IMR-90 (cell line): ENCODE data around the gene ATXN1. TPM values are rescaled to one million over a fixed set of nuclear protein-coding genes. Genes with fewer than 3 reads are reported as not detected.

ENCODE experiments used
- ATAC-seq: fragments of 200-7000 bp; cut with Tn5 transposase; 2 replicates; pipeline ENCODE4 v1.9.1; 2020; ENCODE audit warnings: low read depth, mild to moderate bottlenecking, moderate library complexity
- BruUV-seq: library from RNA; stranded (reverse); fragments of 400-500 nt; replicated peaks from 2 replicates; lab custom pipeline; 2021; lab: Mats Ljungman, UMichigan
- CTCF ChIA-PET: fragments of 300-600 bp; formaldehyde crosslinking; extraction: SDS; loops from one replicate; lab custom pipeline; 2021; ENCODE audit warnings: antibody characterized with exemption; lab: Yijun Ruan, JAX
- POLR2A ChIA-PET: fragments of 300-600 bp; sonication (Branson Sonifier 250); formaldehyde crosslinking; loops from one replicate; lab custom pipeline; 2022; ENCODE audit warnings: antibody characterized with exemption; ENCODE audit not compliant: unreplicated experiment; lab: Charles Lee
- DNase-seq: peaks from one replicate; pipeline ENCODE4 v3.0.0; 2013
- H2AFZ ChIP-seq: replicated peaks from 2 replicates; pipeline ENCODE3; 2013; ENCODE audit warnings: low read length, mild to moderate bottlenecking; ENCODE audit not compliant: poor library complexity
- H2AK5ac ChIP-seq: 2 replicates; pipeline ENCODE4 v1.6.1; 2013; ENCODE audit warnings: low read depth, low read length, inconsistent platforms
- H2AK9ac ChIP-seq: replicated peaks from 2 replicates; pipeline ENCODE3; 2013; ENCODE audit warnings: mild to moderate bottlenecking, low read depth, low read length, moderate library complexity; ENCODE audit not compliant: poor library complexity
- H2BK120ac ChIP-seq: 2 replicates; pipeline ENCODE4 v1.6.1; 2013; ENCODE audit warnings: low read depth, low read length, inconsistent platforms
- H2BK15ac ChIP-seq: 3 replicates; pipeline ENCODE4 v1.6.1; 2013; ENCODE audit warnings: low read depth, low read length, inconsistent platforms
- H2BK20ac ChIP-seq: 2 replicates; pipeline ENCODE4 v1.6.1; 2013; ENCODE audit warnings: low read depth, mild to moderate bottlenecking, inconsistent platforms, low read length, moderate library complexity
- H2BK5ac ChIP-seq: 2 replicates; pipeline ENCODE4 v1.6.1; 2013; ENCODE audit warnings: mild to moderate bottlenecking, low read depth, low read length, inconsistent platforms; ENCODE audit not compliant: poor library complexity, severe bottlenecking
- H3K14ac ChIP-seq: replicated peaks from 2 replicates; pipeline ENCODE4 v1.6.1; 2013; ENCODE audit warnings: low read depth, low read length, inconsistent platforms
- H3K18ac ChIP-seq: 2 replicates; pipeline ENCODE4 v1.6.1; 2013; ENCODE audit warnings: low read depth, low read length, control low read depth
- H3K23ac ChIP-seq: 2 replicates; pipeline ENCODE4 v1.6.1; 2013; ENCODE audit warnings: low read depth, low read length, inconsistent platforms
- H3K27ac ChIP-seq: 2 replicates; pipeline ENCODE4 v1.5.1; 2013; ENCODE audit warnings: mild to moderate bottlenecking, control low read depth, low read length; ENCODE audit not compliant: insufficient read depth
- H3K27me3 ChIP-seq: 2 replicates; pipeline ENCODE4 v1.6.1; 2013; ENCODE audit warnings: low read length; ENCODE audit not compliant: control insufficient read depth, insufficient read depth
- H3K36me3 ChIP-seq: 2 replicates; pipeline ENCODE4 v1.6.1; 2013; ENCODE audit warnings: low read length, mixed read lengths; ENCODE audit not compliant: control insufficient read depth, insufficient read depth
- H3K4ac ChIP-seq: 2 replicates; pipeline ENCODE4 v1.6.1; 2013; ENCODE audit warnings: low read depth, low read length, inconsistent platforms
- H3K4me1 ChIP-seq: 2 replicates; pipeline ENCODE4 v1.6.1; 2013; ENCODE audit warnings: low read length, mixed read lengths; ENCODE audit not compliant: control insufficient read depth, insufficient read depth
- H3K4me2 ChIP-seq: 2 replicates; pipeline ENCODE4 v1.6.1; 2013; ENCODE audit warnings: low read depth, mild to moderate bottlenecking, control low read depth, low read length, moderate library complexity
- H3K4me3 ChIP-seq: 2 replicates; pipeline ENCODE4 v1.5.1; 2013; ENCODE audit warnings: low read depth, mild to moderate bottlenecking, control low read depth, low read length, moderate library complexity; ENCODE audit not compliant: insufficient read depth
- H3K56ac ChIP-seq: 2 replicates; pipeline ENCODE4 v1.6.1; 2013; ENCODE audit warnings: low read length, inconsistent platforms; ENCODE audit not compliant: insufficient read depth; ENCODE audit errors: extremely low read depth
- H3K79me1 ChIP-seq, 2 experiments: 2 replicates each; pipeline ENCODE4 v1.6.1; 2013; ENCODE audit warnings: low read length in 2 of 2, inconsistent platforms in 1 of 2, low read depth in 1 of 2
- H3K9ac ChIP-seq: 2 replicates; pipeline ENCODE4 v1.6.1; 2013; ENCODE audit warnings: low read depth, low read length, control low read depth
- H3K9me1 ChIP-seq: 2 replicates; pipeline ENCODE4 v1.6.1; 2013; ENCODE audit warnings: low read length, inconsistent platforms; ENCODE audit not compliant: insufficient read depth
- H3K9me3 ChIP-seq: 2 replicates; pipeline ENCODE4 v1.6.1; 2013; ENCODE audit warnings: low read length; ENCODE audit not compliant: control insufficient read depth, insufficient read depth
- H4K20me1 ChIP-seq: 2 replicates; pipeline ENCODE4 v1.6.1; 2013; ENCODE audit warnings: low read length, inconsistent platforms; ENCODE audit not compliant: insufficient read depth
- H4K5ac ChIP-seq: 2 replicates; pipeline ENCODE4 v1.6.1; 2013; ENCODE audit warnings: mild to moderate bottlenecking, low read depth, low read length, control low read depth
- H4K8ac ChIP-seq, 2 experiments: 2 replicates each; pipeline ENCODE4 v1.6.1; 2013; ENCODE audit warnings: low read depth in 2 of 2, low read length in 2 of 2, control low read depth in 1 of 2, inconsistent platforms in 1 of 2
- H4K91ac ChIP-seq: 2 replicates; pipeline ENCODE4 v1.6.1; 2013; ENCODE audit warnings: low read depth, low read length, inconsistent platforms; ENCODE audit not compliant: insufficient read depth
- MAZ ChIP-seq: IDR thresholded peaks from 2 replicates; pipeline ENCODE4 v1.6.1; 2012; ENCODE audit warnings: low read depth, mild to moderate bottlenecking, low read length, improper control_type of control experiment, moderate library complexity, borderline replicate concordance
- RAD21 ChIP-seq: IDR thresholded peaks from 2 replicates; pipeline ENCODE4 v1.6.1; 2012; ENCODE audit warnings: low read length, improper control_type of control experiment
- WGBS, 2 experiments: methylation state at CpG; one replicate each; pipeline versions ENCODE4 v1.1.5 to v1.1.7; 2013; ENCODE audit warnings: missing lambda C conversion rate in 2 of 2; ENCODE audit not compliant: insufficient read length in 1 of 2; ENCODE audit errors: extremely low coverage in 2 of 2; 5-methylcytosine and 5-hydroxymethylcytosine counted together
- dilution Hi-C: fragments of 300-500 bp; cut with HindIII; formaldehyde crosslinking; loops from one replicate; pipeline ENCODE4 v1.14.3; 2018; ENCODE audit warnings: low sequenced_read_pairs; ENCODE audit not compliant: unreplicated experiment
- in situ Hi-C: fragments of 300-500 bp; cut with MboI; formaldehyde crosslinking; loops from 3 replicates; pipeline ENCODE4 v1.14.3; 2019; ENCODE audit warnings: low sequenced_read_pairs, inconsistent platforms, mixed read lengths
- intact Hi-C: fragments of 100-400 bp; cut with micrococcal nuclease; formaldehyde crosslinking; loops from 2 replicates; pipeline ENCODE4 v1.10.0; 2022
- polyA plus RNA-seq, 3 experiments: library from polyadenylated mRNA; depleted of rRNA; stranded (reverse); fragments of >200 nt; gene quantifications; 2 replicates each; pipeline ENCODE4 v1.2.3, GENCODE V29; 2012; ENCODE audit warnings: low replicate concordance in 1 of 3
- total RNA-seq: library from RNA; depleted of rRNA; stranded (reverse); fragments of >200 nt; gene quantifications from 2 replicates; pipeline ENCODE4 v1.2.3, GENCODE V29; 2012
- TF ChIP-seq, protein P1 (sequence below): fragments of 150-350 bp; IDR thresholded peaks from 2 replicates; pipeline ENCODE4 v1.6.1; 2016; ENCODE audit warnings: low read depth, mild to moderate bottlenecking, low read length, moderate library complexity, borderline replicate concordance

The ATXN1 gene
- total and polyA plus RNA-seq, 2 of the 4 experiments (the other 2 are of a cell fraction): 7.3 to 11.1 TPM

DNA sequence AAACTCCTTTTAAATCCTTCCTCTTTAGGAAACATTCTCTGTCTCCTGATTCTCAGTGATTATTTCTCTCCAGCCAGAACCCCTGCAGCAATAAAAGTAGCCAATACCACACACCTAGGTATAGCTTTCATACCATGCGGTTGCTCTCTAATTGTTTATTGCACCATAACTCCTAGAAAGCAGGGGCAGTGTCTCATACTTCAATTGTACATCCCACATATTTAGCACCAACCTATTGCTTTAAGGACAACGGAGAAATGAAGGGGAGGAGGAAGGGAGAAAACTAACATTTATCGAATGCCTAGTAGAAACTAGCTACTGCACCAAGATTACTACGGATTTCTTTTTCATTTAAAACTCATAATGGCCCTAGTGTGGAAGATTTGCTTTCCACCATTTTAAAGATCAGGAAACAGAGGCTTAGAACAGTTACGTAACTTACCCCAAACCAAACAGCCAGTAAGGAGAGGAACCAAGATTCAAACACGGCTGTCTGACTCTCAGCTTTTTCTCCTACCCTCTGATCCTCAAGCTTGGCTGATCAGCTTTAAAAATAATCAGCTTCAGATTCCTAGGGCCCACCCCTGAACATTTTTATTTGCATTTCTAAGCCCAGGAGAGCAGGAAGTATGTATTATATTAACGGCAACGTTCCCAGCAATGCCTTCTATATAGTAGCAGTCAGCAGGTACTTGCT is 43.4 kb upstream of the ATXN1 start:
- POLR2A ChIA-PET: no interaction called here
- Histone ChIP-seq H4K20me1 (no peaks in the 10 kb centered on the region), H3K4me2 (no peak overlapping the region)

More for the DNA sequence above, 43.4 kb upstream of the ATXN1 start:
- H4K8ac ChIP-seq: no peak overlapping the region
- no peak overlapping the region for H2BK120ac ChIP-seq
- no peaks in the 10 kb centered on the region for H3K27me3 ChIP-seq
- no peak overlapping the region for H4K91ac ChIP-seq
- BruUV-seq: no TSS peak
- CTCF ChIA-PET: interaction anchor here (1.0 to 1.4 kb wide), 2 partner anchors 14 to 34 kb away, joined by 3 to 5 read pairs; no protein-coding TSS in a partner anchor
- no CpG with 5 or more reads among the region's 8 CpGs for WGBS, 2 experiments
- H3K14ac ChIP-seq: no peak overlapping the region
- H3K27ac ChIP-seq: no peak overlapping the region
- no peak for DNase-seq
- no peaks in the 10 kb centered on the region for H3K79me1 ChIP-seq
- H3K36me3 ChIP-seq: no peaks in the 10 kb centered on the region
- H3K4ac ChIP-seq: no peak overlapping the region
- no peaks in the 10 kb centered on the region; the same call in 1 of the 2 replicates for H3K9me1 ChIP-seq
- H2AFZ ChIP-seq: no peak overlapping the region
- in situ Hi-C loops (no loop called here), intact Hi-C loops (no loop called here), dilution Hi-C loops (no loop called here)
- H3K4me1 ChIP-seq: peaks cover 6% of the 10 kb centered on the region
- TF ChIP-seq RAD21 (no peak), MAZ (no peak)
- TF ChIP-seq, protein P1, sequence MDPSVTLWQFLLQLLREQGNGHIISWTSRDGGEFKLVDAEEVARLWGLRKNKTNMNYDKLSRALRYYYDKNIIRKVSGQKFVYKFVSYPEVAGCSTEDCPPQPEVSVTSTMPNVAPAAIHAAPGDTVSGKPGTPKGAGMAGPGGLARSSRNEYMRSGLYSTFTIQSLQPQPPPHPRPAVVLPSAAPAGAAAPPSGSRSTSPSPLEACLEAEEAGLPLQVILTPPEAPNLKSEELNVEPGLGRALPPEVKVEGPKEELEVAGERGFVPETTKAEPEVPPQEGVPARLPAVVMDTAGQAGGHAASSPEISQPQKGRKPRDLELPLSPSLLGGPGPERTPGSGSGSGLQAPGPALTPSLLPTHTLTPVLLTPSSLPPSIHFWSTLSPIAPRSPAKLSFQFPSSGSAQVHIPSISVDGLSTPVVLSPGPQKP: no peak
- no peak overlapping the region for H2BK20ac ChIP-seq
- no peak overlapping the region for H3K9ac ChIP-seq
- no peak overlapping the region for H3K18ac ChIP-seq
- H3K56ac ChIP-seq: no peak overlapping the region
- H3K9me3 ChIP-seq: peaks cover 2% of the 10 kb centered on the region
- no peak overlapping the region for H2AK5ac ChIP-seq
- no peak overlapping the region for H4K5ac ChIP-seq
- no peak overlapping the region for H2BK5ac ChIP-seq
- H2AK9ac ChIP-seq: no peak overlapping the region
- H3K4me3 ChIP-seq: no peak overlapping the region
- no peak overlapping the region for H3K23ac ChIP-seq
- ATAC-seq: no peak
- no peak overlapping the region for H2BK15ac ChIP-seq
